OCI-LY3 (cell line): ENCODE data around the gene ZNF587B.
"Not testable (repeated sequence)": the region's sequence is repeated elsewhere in the genome, so short reads cannot be mapped to it uniquely, and the experiment has no call there.

Experiments
- EZH2phosphoT487 ChIP-seq: fragments of 200-600 bp; shearing (Covaris generic); IDR thresholded peaks from 2 replicates; pipeline ENCODE4 v1.6.1; 2018; ENCODE audit warnings: antibody characterized with exemption, mixed run types, low read depth
- TF ChIP-seq, protein P1 (sequence below): fragments of 200-600, 300-600 bp; sonication (generic); IDR thresholded peaks from 2 replicates; pipeline ENCODE4 v1.5.1; 2014; ENCODE audit warnings: antibody characterized with exemption, low read length, low read depth

DNA sequence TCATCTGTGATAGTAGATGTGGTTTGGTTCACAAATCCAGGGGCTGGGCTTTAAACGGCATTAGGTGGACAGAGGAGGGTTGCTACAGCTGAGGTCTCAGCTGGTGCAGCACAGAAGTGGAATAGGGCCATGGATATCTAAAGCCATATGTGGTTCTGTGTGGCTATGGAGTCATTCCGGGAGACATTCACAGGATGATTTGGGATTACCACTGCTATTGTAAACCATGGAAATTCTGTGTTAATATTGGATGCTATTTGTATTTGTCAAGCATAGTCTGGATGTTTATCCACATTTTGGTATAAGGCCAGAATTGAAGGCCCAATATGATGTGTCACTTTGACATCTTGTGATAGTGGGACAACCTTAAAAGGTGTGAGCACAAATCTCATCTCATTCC, 6.9 kb upstream of the ZNF587B start:
- TF ChIP-seq, protein P1, sequence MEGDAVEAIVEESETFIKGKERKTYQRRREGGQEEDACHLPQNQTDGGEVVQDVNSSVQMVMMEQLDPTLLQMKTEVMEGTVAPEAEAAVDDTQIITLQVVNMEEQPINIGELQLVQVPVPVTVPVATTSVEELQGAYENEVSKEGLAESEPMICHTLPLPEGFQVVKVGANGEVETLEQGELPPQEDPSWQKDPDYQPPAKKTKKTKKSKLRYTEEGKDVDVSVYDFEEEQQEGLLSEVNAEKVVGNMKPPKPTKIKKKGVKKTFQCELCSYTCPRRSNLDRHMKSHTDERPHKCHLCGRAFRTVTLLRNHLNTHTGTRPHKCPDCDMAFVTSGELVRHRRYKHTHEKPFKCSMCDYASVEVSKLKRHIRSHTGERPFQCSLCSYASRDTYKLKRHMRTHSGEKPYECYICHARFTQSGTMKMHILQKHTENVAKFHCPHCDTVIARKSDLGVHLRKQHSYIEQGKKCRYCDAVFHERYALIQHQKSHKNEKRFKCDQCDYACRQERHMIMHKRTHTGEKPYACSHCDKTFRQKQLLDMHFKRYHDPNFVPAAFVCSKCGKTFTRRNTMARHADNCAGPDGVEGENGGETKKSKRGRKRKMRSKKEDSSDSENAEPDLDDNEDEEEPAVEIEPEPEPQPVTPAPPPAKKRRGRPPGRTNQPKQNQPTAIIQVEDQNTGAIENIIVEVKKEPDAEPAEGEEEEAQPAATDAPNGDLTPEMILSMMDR = not testable (repeated sequence)
- not testable (repeated sequence) for TF ChIP-seq EZH2phosphoT487
